GM20431 (cell line): ENCODE results near the gene TEKT3.

Experiments used
- in situ Hi-C: fragments of 300-500 bp; cut with MseI, MboI; formaldehyde crosslinking; loops from one replicate; pipeline ENCODE4 v1.15.0; 2020; ENCODE audit warnings: low sequenced_read_pairs; ENCODE audit not compliant: unreplicated experiment

Gene TEKT3

DNA sequence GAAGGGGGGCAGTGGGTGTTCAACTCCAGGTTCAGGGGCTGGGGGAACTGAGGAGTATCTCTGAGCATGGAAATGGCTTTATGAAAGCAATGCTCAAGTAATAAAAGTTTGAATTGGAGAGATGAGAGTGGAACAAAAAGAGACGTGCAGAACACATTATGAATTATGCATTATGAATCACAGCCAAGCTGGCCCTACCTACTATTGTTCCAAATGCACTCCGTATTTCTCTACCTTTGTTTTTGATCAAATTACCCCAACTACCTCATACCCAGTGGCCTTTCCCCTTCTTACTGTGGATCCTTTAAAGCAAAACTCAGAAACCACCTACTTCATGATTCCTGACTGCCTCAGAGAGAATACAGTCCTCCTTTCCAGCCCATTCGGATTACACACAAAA lies 38.1 kb downstream of the TEKT3 start:
- in situ Hi-C loops: no loop called here

DNA sequence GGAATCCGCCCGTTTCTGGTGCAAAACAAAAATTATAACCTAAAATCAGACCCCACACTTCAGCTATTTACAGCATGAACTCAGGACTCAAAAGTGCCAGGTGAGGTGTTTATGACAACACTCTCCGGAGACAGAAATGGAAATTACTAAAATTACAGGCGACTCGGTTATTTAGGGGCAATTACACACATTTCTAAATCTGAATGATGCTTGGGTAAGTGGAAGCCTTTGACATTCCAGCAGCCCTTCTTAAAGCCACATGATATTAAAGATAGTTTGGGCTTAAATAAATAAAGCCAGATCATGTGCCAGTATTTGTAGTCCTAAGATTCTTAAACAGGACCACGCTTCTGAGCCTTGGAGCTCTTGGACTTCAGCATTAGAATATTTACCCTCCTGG lies 39.6 kb downstream of the TEKT3 start:
- in situ Hi-C loops: no loop called here

DNA sequence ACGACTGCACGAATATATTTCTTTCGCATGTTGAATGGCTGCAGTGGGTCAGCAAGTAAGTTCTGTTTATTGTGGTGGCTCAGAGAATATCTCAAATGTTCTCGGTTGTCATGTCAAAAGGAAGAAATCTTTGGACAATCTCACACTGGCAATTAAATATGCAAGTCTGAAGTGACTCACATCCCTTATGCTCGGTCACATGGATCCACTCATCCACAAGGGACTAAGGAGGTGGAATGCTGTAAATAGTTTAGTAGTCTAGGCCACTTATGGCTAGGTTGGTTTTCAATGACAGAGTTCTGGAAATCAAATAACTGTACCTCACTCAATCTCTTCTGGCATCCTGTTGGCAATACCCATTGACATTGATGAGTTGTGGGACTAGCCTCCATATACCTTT lies 43.2 kb downstream of the TEKT3 start:
- in situ Hi-C loops: no loop called here

DNA sequence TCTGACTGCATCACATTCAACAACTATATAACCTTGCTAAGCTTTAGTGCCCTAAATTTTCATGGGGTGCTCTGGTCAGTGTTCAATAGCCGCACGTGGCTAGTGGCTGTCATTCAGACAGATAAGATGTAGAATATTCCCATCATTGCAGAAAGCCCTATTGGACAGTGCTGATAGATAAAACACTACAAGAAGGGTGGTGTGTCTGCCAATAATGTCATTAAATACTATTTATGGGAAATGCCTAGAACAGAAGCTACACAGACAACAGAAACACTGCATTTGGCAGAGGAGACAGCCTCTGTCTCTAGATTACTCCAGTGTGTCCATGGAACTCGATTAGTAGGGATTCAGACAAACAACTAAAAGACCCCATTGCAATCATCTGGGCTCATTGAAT lies 47.8 kb downstream of the TEKT3 start:
- in situ Hi-C loops: no loop called here

DNA sequence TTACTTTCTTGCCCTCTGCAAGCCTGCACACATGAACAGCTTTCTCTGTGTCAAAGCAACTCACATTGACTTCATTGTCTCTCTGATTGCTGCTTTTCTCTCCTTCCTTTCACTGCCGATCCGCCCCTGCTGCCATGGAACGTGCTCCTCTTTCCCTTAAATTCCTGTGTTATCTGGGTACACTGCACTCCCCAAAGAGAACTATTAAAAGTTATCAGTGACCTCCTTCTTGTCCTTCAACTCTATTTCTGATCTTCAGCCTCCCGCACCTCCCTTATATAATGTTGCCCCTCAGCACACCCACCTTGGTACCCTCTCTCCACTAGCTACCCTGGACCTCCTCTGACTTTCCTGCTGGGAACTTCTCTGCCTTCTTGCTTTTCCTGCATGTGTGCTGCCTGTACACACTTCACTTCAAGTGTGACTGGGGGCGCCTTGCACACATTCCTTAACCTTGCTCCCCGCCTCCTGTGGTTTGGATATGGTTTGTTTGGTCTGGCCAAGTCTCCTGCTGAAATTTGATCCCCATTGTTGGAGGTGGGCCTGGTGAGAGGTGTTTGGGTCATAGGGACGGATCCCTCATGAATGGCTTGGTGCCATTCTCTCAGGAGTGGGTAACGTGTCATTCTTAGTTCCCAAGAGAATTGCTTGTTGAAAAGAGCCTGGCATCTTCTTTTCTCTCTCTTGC lies 49.6 kb downstream of the TEKT3 start:
- in situ Hi-C loops: no loop called here

DNA sequence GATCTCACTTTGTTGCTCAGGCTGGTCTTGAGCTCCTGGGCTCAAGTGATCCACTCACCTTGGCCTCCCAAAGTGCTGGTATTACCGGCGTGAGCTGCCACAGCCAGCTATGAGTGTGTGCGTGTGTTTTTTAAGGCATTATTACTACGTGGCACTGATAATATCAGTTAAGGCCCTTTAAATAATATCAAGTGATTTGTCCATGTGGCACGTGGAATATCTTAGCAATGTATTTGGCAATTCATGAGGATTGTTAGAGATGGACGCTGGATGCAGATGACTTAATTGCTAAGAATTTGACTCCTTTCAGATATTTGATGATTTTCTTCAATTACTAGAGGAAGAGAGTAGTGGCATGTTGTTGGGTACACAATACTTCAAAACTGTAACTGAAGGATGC lies 50.8 kb downstream of the TEKT3 start:
- in situ Hi-C loops: no loop called here

DNA sequence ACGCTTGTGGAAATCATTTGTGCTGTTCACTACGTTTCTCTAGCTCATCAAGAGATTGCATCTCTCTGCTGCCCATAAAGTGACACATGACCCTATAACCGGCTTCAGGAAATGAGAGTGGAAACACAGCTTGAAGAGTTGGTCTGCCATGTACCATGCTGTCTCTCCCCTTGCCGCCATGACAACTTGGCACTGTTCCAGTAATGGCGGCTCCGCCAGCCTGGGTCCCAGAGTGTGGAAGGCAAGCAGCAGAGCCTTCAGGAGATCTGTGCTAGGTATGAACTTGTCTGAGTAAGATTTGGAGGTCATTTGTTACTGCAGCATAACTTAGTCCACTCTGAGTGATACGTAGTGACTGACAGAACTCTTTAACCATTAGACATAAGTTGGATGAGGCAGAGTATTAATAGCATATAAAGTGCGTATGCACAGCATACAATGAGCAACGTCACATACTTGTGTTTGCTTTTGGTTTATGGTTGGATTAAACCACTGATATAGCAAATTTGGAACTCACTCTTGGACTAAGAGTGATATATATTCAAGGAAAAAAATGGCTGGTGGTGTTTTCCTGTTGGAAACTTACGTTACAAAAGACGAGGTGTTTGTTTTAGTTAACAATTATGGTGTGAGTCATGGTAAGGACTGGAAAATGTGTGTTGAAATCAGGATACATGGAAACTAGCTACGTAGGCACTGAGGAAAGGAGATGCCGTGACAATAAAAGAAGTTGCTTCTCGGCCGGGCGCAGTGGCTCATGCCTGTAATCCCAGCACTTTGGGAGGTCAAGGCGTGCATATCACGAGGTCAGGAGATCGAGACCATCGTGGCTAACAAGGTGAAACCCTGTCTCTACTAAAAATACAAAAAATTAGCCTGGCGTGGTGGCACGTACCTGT lies 51.9 kb downstream of the TEKT3 start:
- in situ Hi-C loops: no loop called here

DNA sequence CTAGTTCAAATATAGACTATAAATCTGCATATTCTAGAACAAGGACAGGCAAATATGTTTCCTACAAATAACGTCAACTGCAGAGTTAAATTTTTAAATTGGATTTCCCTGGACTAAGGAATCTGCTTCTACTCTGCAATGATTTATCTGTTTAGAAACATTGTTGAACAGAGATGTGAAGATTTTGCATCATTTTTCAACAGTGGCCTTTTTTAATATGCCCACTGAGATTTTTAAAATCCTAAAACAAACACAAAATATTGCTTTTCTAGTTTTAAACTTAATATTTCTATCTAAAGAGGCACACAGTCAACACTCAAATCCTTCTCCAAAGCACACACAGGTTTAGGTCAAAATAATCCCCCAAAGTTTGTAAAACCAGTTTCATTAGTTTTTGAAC lies 52.5 kb downstream of the TEKT3 start:
- in situ Hi-C loops: no loop called here

DNA sequence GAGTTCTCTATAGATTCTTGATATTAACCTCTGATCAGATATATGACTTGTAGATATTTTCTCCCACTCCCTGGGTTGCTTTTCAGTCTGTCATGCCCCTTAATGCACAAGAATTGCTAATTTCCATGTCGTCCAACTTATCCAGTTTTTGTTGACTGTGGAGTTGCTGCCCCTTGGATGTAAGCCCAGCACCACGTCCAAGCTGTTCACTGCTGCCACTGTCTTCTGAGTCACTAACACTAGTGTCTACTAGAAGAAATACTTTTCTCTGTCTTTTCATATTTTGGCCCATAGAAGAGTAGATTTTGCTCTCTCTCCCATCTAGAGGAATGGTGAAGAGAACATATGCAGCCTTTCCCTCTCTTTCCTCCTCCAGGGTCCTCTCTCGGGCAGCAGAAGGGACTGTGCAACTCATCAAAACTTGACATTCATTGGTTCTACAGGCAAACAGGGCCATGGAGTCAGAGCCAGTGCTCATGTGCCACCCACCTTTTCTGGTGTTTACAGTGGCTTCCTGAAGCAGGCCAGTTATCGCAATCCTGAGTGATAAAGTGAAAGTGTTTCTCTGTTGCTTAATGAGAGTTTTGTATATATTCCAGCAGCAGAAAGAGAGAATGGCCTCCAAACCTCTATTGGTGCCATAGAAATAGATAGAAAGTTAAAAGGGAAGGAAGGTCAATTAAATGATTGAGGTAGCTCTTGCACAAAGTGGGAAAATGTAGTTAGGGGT lies 53.7 kb downstream of the TEKT3 start:
- in situ Hi-C loops: no loop called here

DNA sequence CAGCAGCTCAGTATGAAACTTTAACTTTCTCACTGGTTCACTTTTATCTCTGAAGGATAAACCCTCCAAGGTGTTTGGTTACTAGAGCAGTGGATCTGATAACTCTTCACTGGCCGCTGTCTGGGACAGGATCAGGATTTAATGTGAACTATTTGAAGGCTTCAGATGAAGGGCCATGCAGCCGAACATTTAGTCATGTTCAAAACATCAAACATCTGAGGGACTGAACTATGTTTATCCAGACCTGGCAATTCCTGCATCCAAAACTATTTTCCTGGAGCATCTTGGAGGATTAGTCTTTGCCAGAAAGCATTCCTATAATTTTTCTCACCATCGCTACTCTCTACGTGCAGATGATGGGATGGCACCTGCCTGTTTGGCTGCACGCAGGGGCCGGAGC lies 55.9 kb downstream of the TEKT3 start:
- in situ Hi-C loops: no loop called here

DNA sequence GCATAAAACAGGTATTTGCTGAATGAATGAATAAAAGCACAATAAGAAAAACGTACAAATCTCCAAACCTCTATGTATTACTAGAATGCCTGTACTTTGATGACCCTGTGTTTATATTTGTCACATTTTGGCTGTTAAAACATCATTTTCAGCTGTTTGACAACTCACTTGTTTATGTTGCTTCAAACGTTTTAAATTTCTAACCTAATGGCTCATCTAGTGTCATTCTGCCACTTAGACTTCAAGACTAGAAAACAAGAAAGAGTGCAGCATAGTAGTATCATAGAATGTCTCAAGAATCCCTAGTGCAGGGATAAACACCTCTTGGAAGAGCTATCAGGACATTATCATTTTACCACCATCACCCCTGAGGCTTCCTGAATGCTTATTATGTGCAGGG lies 56.9 kb downstream of the TEKT3 start:
- in situ Hi-C loops: no loop called here

DNA sequence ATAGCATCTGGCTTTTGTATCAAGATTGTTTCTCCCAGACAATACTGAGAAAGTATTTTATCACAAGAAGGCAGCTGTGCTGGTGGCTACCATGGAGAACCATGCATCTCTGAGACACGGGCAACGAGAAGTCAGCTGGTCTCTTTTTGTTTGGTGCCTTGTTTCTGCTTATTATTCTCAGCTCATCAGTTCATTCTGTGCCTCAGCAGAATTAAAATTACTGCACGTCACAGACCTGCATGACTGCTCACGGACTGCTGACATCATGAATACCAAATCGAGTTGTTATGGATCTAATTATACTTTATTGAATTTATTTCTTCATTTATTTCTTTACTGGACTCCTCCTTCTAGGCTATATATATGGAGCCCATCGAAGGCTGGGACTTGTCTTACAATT lies 57.3 kb downstream of the TEKT3 start:
- in situ Hi-C loops: no loop called here

DNA sequence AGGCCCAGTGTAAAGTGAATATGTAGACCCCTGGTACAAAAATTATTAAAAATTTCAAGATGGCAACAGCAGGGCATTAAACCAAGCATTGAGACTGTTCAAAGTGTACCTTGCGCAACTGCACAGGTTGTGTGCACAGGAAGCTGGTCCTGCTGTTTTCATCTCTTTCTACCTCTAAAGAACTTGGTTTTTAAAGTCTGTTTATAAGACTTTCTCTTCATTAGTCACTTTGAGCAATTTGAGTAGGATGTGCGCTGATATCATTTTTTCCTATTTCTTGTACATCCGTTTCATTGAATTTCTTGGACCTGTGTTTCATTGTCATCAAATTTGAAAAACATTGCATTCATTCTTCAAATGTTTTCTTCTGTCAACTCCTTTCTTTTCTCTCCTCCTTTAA lies 59.5 kb downstream of the TEKT3 start:
- in situ Hi-C loops: no loop called here

DNA sequence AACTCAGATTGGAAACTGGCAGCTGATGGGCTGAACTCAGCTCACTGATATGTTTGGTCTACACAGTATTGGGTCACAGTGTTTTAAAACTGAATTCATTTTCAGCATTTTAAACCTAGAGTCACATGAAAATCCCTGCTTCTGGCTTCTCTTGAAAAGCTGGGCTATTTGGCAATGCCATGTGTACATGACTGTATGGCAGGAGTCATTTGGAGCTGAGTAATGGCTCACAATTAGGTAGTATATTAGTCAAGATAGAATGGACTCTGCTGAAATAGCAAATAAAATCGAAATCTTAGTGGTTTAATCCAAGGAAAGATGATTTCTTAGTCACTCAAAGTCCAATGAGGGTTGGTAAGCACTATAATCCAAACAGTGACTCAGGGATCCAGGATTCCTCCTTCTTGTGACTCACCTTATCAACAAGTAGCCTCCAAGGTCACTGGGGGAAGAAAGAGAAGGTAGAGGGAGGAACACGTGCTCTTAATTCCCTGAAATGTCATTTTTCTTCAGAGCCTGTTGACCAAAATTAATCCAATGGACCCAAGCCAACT lies 62.4 kb downstream of the TEKT3 start:
- in situ Hi-C loops: no loop called here

DNA sequence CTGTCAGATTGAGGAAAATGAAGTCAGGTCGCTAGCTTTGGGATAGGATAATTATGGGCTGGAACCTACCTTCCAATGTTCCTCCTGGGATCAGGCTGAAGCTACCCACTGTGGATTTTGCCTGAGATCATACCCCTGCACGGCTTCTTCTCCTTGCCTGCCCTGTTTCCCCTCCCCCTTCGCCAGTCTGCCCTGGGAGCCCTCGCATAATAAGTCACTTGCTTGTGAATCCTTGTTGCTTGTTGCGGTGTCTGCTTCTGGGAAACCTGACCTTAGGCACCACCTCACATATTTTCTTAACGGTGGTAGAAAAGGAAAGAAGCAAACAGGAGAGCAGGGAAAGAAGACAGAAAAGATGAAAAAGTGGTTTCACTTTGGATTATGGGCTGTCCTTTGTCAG lies 63.0 kb downstream of the TEKT3 start:
- in situ Hi-C loops: no loop called here

DNA sequence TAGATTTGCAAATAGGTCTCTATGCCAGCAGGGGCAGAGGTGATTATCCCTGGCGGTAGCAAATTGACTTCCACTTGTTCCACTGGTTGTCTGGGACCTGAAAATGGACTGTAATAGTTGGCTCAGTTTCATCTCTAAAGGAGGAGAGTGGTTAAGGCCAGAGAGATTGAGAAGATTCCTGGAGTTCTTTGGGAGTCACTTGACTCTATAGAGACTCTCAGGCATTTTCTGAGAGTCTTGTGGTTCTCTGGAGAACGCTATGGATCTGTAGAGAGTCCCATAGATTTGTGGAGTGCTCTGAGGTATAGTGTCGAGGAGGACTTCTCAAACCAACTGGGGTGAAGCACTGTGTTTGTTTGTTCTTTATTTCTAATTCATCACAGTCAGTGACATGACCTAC lies 67.4 kb downstream of the TEKT3 start:
- in situ Hi-C loops: loop anchor here (25.0 kb wide), 1 partner anchor 238 kb away; no protein-coding TSS in a partner anchor

DNA sequence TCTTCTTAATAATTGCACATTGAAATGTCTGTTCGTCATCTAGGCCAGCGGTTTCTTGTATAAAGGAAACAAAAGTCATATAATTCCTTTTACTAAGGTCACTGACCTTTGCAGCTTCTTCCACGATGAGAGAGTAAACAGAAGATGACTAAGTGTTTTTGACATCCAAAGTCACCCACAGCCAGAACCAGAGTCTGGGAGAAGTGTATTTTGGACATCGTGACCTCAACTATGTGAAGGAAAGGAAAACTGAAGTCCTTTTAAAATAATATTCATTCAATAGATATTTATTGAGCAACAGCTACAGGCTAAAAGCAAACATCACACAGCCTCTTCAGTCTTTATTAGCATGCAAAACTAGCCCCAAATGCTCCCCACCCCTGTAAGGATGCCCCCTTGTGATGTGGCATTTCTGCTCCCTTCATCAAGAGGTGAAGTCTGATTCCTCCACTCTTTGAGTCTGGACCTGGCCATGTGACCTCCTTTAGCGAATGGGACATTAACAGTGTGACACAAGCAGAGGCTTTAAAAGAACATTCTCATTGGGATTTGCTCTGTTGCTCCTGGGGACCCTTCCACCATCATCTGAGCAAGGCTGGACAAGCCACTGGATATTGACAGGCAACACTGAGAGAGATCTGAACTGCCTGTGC lies 68.1 kb downstream of the TEKT3 start:
- in situ Hi-C loops: loop anchor here (25.0 kb wide), 1 partner anchor 239 kb away; no protein-coding TSS in a partner anchor

DNA sequence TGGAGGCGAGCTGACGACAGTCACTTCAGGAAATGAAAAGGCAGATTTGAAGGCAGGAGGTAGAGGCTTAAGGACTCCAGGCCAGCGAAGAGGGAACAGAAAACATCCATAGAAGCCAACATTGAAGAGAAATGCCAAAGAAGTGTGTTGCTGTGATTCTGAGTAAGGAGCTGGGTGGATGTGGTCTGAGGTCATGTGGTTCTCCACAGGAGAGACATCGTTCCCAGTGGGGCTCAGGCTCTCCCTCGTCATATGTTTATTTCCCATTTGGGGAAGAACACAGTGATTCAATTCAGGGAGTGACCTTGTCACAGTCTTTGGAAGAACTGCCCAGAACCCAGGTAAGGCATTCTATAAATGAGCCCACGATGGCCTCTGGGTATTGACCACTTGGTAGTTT lies 69.7 kb downstream of the TEKT3 start:
- in situ Hi-C loops: loop anchor here (25.0 kb wide), 1 partner anchor 241 kb away; no protein-coding TSS in a partner anchor

DNA sequence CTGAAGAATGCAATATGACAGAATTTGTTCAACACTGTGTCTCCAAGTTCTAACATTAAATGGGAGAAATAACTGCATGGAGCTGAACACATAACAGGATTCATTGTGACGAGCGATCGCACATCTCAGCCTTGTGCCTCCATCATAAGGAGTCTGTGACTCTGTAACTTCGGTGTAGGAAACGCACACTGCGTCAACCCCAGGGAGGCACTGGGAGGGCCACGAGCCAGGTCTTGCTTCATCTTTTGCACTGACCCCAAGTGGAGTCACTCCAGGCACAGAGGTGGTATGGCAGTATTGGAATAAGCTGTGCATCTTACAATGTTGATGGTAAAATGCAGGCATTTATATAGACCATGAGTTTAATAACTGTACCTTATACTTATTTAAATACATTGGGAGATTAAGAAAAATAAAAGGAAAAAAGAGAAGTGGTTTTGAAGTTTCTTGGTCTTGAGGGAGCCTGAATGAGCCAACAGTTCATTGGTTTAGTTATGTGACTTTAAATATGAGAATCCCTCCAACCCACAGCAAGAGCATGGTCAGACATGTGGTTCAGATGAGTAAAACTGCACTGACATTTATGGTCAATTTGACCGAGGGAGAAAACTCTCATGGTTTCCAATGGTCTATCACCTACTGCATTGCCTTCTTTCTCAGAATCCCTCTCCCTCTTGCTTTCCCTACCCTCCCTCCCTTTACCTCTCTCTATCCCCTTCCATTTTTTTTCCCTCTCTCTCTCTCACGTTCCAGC lies 70.6 kb downstream of the TEKT3 start:
- in situ Hi-C loops: loop anchor here (25.0 kb wide), 1 partner anchor 241 kb away; no protein-coding TSS in a partner anchor
